Measurements from ENCODE around the gene GOLGA8M. TPM values are rescaled to one million over a fixed set of nuclear protein-coding genes. Genes with fewer than 3 reads are reported as not detected.
"Not testable (repeated sequence)": the region's sequence is repeated elsewhere in the genome, so short reads cannot be mapped to it uniquely, and the experiment has no call there.

Gene GOLGA8M
- total and polyA plus RNA-seq, 8 donors, result not detected

DNA sequence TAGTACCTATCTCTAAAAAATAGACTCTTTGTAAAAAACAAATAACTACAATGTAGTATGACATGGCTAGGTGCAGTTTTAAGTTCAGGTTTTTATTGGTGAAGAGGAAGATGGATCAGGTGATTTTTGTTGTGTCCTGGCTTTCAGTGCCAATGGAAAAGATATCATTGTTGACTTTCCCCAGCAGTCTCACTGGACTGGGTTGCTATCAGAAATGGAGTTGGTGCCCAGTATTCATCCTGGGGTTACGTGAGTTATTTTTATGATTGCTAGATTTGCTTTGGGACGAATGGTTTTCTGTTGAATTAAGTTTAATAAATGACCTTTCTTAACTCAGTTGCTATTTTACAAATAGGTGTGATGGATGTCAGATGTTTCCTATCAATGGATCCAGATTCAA, 38.7 kb downstream of the GOLGA8M start:
- H3K4me1 ChIP-seq; DNase-seq; H3K36me3 ChIP-seq; intact Hi-C loops (cut with DNase I; ENCODE audit: low total_unique reads); H3K4me3 ChIP-seq; H3K9me3 ChIP-seq; H3K27ac ChIP-seq; H3K27me3 ChIP-seq: not testable (repeated sequence)
- no CpG with 5 or more reads among the region's 2 CpGs for WGBS, 5 donors

DNA sequence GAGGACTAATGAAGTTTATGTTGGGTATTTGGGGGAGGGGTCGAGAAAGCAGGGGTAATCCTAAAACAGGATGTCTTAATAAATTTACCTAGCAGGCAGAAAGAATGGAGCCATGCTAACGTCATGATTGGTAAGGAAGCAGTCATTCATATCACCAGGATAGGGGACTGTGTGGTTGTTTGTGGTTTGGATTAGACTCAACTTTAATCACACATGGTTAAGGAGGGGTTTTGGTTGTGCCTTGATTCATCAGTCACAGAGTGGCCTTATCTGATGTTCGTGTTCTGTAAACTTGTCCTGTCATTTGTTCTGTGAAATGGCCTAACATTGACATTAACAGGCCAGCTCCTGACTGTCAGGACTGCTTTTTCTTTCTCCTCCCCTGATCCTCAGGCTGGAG, 40.1 kb downstream of the GOLGA8M start:
- intact Hi-C loops (cut with DNase I; ENCODE audit: low total_unique reads); H3K27me3 ChIP-seq; DNase-seq; H3K9me3 ChIP-seq; H3K4me1 ChIP-seq; H3K36me3 ChIP-seq; H3K27ac ChIP-seq; H3K4me3 ChIP-seq: not testable (repeated sequence)
- WGBS, 5 donors, result no CpG with 5 or more reads among the region's 3 CpGs

DNA sequence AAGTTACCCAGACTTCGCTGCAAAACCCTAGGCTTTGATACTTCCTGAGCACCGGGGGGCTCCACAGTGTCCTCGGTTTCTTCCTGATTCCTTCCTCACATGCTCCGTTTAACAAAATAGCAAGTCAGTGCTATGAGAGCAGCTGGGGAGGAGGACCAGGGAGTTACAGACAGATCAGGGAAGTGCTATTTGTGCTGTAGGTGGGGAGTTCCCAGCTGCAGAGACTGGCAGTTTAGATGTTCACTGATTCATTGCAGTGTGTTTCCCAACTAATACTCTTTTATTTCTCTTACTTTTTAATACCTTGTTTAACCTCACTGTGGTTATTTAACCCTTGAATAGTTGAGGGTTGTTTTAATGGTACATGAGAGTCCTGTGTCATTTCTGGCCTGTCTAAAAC, 45.8 kb downstream of the GOLGA8M start:
- H3K27ac ChIP-seq; H3K4me1 ChIP-seq; H3K4me3 ChIP-seq; H3K9me3 ChIP-seq; intact Hi-C loops (cut with DNase I; ENCODE audit: low total_unique reads); H3K27me3 ChIP-seq; H3K36me3 ChIP-seq; DNase-seq: not testable (repeated sequence)
- WGBS, 5 donors, result no CpG with 5 or more reads among the region's 4 CpGs

DNA sequence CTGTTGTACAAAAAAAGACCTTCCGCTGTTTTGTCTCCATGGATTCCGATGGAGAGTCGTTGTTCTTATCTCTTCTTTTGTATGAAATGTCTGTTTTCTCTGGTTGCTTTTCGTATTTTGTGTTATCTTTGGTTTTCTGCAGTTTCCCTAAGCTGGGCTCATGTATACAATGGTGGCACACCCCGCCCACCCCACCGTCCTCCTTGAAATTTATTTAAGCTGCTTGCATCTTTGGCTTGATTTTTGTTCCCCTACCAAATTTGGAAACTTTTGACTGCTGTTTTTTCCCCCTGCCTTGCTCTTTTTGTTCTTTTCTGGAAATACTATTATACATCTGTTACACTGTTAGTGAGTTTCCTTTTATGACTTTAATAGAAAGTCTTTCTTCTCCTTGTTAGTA, 47.6 kb downstream of the GOLGA8M start:
- H3K9me3 ChIP-seq; DNase-seq; H3K36me3 ChIP-seq; intact Hi-C loops (cut with DNase I; ENCODE audit: low total_unique reads); H3K4me1 ChIP-seq; H3K27ac ChIP-seq; H3K4me3 ChIP-seq; H3K27me3 ChIP-seq: not testable (repeated sequence)
- WGBS, 5 donors, result 78 to 90% (median 85%) methylated on average over 6 of the region's 6 CpGs

DNA sequence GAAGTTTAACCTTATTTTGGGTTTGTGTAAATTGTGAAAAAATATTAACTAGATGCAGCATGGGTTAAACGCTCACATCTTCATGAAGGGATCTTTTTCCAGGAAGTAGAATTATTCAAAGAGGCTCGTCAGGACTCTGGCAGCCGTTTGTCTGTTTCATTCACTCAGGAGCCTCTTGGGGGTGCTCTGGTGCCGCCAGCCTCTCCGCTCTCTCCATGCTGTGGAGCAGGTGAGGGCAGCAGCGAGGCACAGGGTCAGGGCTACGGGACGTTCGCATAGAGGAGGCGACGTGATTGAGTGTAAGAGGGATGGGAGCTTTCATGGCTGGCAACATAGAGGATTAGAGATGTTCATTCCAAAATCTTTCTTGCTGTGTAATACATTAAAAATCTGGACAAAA, 48.5 kb downstream of the GOLGA8M start:
- H3K36me3 ChIP-seq; H3K4me1 ChIP-seq; intact Hi-C loops (cut with DNase I; ENCODE audit: low total_unique reads); H3K27me3 ChIP-seq; H3K27ac ChIP-seq; H3K4me3 ChIP-seq; DNase-seq; H3K9me3 ChIP-seq: not testable (repeated sequence)
- no CpG with 5 or more reads among the region's 11 CpGs for WGBS, 5 donors

DNA sequence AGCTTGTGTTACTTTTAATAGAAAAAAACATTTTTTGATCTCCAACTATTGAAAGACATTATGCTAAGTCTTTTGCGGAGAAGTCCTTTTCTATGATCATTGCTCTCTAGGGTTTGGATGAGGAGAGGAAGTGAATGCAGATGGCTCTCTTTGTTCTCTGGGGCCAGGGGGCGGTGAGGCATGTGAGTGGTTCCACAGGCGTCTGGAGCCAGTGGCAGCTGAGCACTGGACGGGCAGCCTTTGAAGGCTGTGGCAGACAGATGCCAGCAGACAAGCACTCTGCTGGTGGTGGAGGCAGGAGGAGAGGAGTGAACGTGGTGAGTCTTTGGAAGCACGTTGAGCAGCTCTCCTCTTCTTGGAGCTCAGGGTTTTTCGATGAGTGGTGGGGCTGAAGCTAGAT, 51.5 kb downstream of the GOLGA8M start:
- no CpG with 5 or more reads among the region's 7 CpGs for WGBS, 5 donors
- H3K27ac ChIP-seq; intact Hi-C loops (cut with DNase I; ENCODE audit: low total_unique reads); H3K27me3 ChIP-seq; H3K4me1 ChIP-seq; DNase-seq; H3K36me3 ChIP-seq; H3K4me3 ChIP-seq; H3K9me3 ChIP-seq: not testable (repeated sequence)

DNA sequence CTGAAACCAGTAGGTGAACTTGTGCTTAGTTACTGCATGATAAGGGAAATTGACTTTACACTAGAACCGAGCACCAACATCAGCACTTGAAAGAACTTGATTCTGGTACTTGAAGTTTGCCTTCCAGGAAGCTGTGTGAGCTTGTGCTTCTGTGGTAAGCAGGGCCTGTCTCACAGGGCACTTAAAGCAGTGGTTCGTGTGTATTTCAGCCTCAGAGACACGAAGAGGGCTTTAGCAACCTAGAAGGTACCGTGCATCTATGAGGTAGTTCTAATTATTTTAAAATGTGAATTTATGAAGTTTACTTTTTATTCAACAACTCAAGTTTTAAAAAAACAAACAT, 56.2 kb downstream of the GOLGA8M start:
- H3K27ac ChIP-seq; intact Hi-C loops (cut with DNase I; ENCODE audit: low total_unique reads); H3K4me3 ChIP-seq; H3K27me3 ChIP-seq; H3K4me1 ChIP-seq; DNase-seq; H3K9me3 ChIP-seq: not testable (repeated sequence)
- H3K36me3 ChIP-seq, result peaks cover 4 to 15% (median 7%) of the 10 kb centered on the region in 4 donors
- no CpG with 5 or more reads among the region's 4 CpGs for WGBS, 5 donors

DNA sequence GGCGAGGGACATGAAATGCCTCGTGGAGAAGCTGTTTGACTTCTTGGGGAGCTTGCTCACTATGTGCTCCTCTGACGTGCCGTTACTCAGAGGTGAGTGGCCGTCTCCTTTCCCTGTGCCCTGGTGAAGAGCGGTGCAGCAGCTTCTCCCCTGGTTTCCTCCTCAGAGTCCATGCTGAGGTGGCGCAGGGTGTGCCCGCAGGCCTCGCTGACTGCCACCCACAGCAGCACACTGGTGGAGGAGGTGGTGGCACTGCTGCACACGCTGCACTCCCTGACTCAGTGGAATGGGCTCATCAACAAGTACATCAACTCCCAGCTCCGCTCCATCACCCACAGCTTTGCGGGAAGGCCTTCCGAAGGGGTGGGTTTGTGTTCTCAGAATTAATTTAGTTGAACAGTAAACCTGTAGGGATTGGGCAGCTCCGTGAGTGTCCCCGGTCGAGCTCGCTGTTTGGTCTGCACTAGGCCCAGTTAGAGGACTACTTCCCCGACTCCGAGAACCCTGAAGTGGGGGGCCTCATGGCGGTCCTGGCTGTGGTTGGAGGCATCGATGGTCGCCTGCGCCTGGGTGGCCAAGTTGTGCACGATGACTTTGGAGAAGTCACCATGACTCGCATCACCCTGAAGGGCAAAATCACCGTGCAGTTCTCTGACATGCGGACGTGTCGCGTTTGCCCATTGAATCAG, 56.7 kb downstream of the GOLGA8M start:
- peaks cover 4 to 15% (median 7%) of the 10 kb centered on the region in 4 donors for H3K36me3 ChIP-seq
- H3K27me3 ChIP-seq; H3K9me3 ChIP-seq; H3K4me1 ChIP-seq; DNase-seq; H3K27ac ChIP-seq; H3K4me3 ChIP-seq; intact Hi-C loops (cut with DNase I; ENCODE audit: low total_unique reads): not testable (repeated sequence)
- 75 to 98% (median 94%) methylated on average over 4 to 25 of the region's 30 CpGs for WGBS, 5 donors

DNA sequence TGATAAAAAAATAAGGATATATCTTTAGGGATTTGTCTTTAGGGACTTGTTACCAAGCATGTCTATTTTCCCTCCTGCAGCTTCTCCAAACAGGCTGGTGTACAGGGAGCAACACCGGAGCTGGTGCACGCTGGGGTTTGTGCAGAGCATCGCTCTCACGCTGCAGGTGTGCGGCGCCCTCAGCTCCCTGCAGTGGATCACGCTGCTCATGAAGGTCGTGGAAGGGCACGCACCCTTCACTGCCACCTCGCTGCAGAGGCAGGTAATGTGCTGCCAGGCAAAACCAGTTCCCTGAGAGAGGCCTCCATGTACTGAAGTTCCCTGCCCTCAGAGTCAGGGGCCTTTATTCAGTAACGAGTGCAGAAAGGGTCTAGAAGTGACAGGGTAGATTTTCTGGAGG, 58.0 kb downstream of the GOLGA8M start:
- H3K27ac ChIP-seq; H3K4me3 ChIP-seq; H3K9me3 ChIP-seq; H3K4me1 ChIP-seq; DNase-seq; intact Hi-C loops (cut with DNase I; ENCODE audit: low total_unique reads); H3K27me3 ChIP-seq: not testable (repeated sequence)
- 63 to 100% (median 72%) methylated on average over 1 to 2 of the region's 11 CpGs; no CpG with 5 or more reads in 1 of the 5 donors for WGBS, 5 donors
- peaks cover 4 to 15% (median 7%) of the 10 kb centered on the region in 4 donors for H3K36me3 ChIP-seq

DNA sequence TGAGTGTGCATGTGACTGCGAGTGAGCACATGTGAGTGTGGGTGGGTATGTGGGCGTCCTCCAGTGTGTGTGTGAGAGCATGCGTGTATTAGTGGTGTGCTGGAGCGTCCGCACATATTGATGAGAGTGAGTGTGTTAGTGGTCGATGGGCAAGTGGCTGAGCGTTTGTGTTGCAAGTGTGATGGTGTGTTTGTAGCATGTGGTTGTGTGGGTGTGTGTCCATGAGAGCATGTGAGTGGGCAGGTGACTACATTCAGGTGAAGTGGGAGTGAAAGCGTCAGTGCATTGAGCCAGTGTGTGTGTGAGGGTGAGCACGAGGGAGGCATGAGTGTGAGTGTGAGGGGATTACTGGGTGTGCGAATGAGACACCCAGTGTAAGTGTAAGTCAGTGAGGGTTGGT, 59.7 kb downstream of the GOLGA8M start:
- DNase-seq; H3K9me3 ChIP-seq; intact Hi-C loops (cut with DNase I; ENCODE audit: low total_unique reads); H3K4me3 ChIP-seq; H3K4me1 ChIP-seq; H3K27ac ChIP-seq; H3K27me3 ChIP-seq: not testable (repeated sequence)
- WGBS, 5 donors, result 88 to 99% (median 97%) methylated on average over 10 of the region's 10 CpGs
- peaks cover 4 to 15% (median 7%) of the 10 kb centered on the region in 4 donors for H3K36me3 ChIP-seq

Measured in stomach (tissue), 9 donors.